OCI-LY3 (cell line): ENCODE measurements around the gene PDCD4.

ENCODE experiments used
- EZH2phosphoT487 ChIP-seq: fragments of 200-600 bp; shearing (Covaris generic); IDR thresholded peaks from 2 replicates; pipeline ENCODE4 v1.6.1; 2018; ENCODE audit warnings: antibody characterized with exemption, mixed run types, low read depth
- TF ChIP-seq, protein P1 (sequence below): fragments of 200-600, 300-600 bp; sonication (generic); IDR thresholded peaks from 2 replicates; pipeline ENCODE4 v1.5.1; 2014; ENCODE audit warnings: antibody characterized with exemption, low read length, low read depth

- TF ChIP-seq, protein P1, sequence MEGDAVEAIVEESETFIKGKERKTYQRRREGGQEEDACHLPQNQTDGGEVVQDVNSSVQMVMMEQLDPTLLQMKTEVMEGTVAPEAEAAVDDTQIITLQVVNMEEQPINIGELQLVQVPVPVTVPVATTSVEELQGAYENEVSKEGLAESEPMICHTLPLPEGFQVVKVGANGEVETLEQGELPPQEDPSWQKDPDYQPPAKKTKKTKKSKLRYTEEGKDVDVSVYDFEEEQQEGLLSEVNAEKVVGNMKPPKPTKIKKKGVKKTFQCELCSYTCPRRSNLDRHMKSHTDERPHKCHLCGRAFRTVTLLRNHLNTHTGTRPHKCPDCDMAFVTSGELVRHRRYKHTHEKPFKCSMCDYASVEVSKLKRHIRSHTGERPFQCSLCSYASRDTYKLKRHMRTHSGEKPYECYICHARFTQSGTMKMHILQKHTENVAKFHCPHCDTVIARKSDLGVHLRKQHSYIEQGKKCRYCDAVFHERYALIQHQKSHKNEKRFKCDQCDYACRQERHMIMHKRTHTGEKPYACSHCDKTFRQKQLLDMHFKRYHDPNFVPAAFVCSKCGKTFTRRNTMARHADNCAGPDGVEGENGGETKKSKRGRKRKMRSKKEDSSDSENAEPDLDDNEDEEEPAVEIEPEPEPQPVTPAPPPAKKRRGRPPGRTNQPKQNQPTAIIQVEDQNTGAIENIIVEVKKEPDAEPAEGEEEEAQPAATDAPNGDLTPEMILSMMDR: no peak
- TF ChIP-seq EZH2phosphoT487: no peak
Measured at GRCh38 chr10:110861476-110861875, 10.3 kb upstream of the PDCD4 start.
